AML-193 (cell line): ENCODE results near the gene MAGEA2.
"Not testable (repeated sequence)": the region's sequence is repeated elsewhere in the genome, so short reads cannot be mapped to it uniquely, and the experiment has no call there.

ENCODE experiments used
- DNase-seq, 2 experiments: peaks; one replicate each; lab custom pipeline; 2025; lab: John Stamatoyannopoulos, UW

Gene MAGEA2

DNA sequence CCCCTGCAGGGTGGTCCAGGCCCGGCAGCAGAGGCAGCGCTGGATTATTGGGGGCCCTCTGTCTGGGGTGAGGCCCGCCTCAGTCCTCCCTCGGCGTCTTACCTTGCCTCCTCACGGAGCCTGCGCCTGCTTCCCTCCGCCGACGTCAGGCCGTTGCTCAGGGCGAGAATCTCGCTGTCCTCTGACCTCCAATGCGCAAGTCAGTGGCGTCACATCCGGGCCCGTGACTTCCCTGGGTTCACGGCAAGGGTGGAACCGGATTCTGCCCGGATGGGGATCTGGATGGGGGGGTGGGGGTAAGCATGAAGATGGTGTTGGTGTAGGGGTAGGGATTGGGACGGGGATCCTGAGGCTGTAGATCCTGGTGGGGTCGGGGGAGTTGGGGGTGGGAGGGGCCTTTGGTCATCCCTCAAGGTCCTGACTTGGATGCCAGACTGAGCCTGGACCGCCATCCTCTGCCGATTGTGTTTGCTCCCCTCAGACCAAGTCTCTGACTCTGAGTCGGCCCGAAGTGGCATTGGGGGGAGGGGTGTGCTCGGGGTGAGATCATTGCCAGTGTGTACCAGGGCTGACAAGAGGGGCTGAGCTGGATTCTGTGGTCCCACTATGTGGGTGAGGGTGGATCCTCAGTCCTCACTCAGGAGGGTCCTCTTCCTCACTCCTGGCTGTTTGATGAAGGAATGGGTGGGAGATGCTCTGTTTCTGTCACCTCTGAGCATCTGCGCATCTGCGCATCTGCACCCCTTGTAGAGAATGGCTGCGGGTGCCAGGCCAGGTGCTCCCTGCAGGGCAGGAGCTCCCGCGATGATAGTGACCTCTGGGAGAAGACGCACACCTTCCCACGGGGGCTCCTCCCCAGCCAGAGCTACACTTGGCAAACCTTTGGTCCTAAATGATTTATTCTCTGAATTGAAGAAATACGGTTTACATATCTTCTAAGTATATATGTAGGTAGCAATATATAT lies at the start of gene MAGEA2:
Gene MAGEA2 (minus strand): TSS at position 157 of the 965 bp plus-strand sequence. CDS start 2,479 bp downstream, outside the sequence.
- DNase-seq: not testable (repeated sequence)

- DNase-seq: no peak
Observed at GRCh38 chrX:152798945-152799344, 45.3 kb upstream of the MAGEA2 start.

GRCh38 chrX:152787062-152787461 lies 33.4 kb upstream of the MAGEA2 start:
- not testable (repeated sequence) for DNase-seq

DNA sequence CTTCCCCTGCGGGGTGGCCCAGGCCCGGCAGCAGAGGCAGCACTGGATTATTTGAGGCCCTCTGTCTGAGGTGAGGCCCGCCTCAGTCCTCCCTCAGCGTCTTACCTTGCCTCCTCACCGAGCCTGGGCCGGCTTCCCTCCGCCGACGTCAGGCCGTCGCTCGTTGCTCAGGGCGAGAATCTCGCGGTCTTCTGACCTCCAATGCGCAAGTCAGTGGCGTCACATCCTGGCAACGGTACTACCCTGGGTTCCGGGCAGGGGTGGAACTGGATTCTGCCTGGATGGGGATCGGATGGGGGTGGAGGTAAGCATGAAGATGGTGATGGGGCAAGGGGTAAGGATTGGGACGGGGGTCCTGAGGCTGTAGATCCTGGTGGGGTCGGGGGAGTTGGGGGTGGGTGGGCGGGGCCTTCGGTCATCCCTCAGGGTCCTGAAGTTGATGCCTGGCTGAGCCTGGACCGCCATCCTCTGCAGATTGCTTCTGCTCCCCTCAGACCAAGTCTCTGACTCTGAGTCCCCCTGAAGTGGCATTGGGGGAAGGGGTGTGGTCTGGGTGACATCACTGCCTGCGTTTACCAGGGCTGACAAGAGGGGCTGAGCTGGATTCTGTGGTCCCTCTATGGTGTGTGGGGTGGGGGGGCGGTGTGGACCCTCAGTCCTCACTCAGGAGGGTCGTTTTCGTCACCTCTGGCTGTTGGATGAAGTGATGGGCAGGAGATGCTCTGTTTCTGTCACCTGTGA lies 16.1 kb upstream of the MAGEA2 start, which contains the start of gene MAGEA6:
Gene MAGEA6 (minus strand): TSS at position 141 of the 741 bp plus-strand sequence. CDS start 2,039 bp downstream, outside the sequence.
- DNase-seq: not testable (repeated sequence)

- not testable (repeated sequence) for DNase-seq
Observed at GRCh38 chrX:152766562-152766961, 12.9 kb upstream of the MAGEA2 start.

DNA sequence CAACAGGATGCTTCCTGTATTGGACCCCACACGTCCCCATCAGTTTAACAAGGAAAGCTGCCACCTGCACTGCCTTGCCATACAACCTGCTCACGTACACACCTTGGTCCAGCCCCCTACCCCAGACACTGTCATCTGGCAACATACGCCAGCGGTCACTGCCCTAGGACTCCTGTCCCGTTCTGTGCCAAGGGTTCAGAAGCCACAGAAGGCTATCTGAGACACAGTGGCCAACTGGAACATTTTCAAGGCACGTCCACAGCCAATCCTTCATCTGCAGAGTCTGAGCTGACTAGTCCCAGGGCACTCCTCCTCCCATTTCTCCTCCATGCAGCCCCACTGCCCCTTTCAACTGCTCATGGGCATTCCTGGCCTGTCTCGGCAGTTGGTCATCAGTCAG lies 7.9 kb upstream of the MAGEA2 start:
- DNase-seq: not testable (repeated sequence)

- not testable (repeated sequence) for DNase-seq
Observed at GRCh38 chrX:152759544-152759943, 5.9 kb upstream of the MAGEA2 start.

GRCh38 chrX:152758918-152759317 lies 5.3 kb upstream of the MAGEA2 start, which contains the start of gene CSAG3:
Gene CSAG3 (plus strand): TSS chrX:152759218.
- not testable (repeated sequence) for DNase-seq

- not testable (repeated sequence) for DNase-seq
Observed at GRCh38 chrX:152754871-152755270, 1.2 kb upstream of the MAGEA2 start.

DNA sequence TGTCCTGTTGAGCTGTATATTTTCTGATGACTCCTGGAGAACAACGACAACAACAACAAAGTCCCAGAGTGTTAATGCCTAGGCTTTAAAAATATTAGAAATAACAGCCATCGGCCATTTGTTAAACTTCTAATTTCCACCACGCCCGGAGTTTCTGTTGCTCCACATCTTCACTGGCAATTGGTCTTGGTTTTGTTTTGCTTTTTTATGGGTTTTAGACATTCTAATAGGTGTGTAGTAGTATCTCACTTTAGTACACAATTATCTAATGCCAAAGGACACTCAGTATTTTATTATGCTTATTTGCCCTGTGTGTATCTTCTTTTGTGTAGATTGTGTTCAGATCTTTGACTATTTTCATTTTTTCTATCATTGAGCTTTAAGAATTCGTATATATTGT lies 15.1 kb downstream of the MAGEA2 start:
- DNase-seq: no peak

- DNase-seq: not testable (repeated sequence)
Observed at GRCh38 chrX:152736528-152736927, 17.1 kb downstream of the MAGEA2 start.

GRCh38 chrX:152735860-152736511 lies 17.7 kb downstream of the MAGEA2 start:
- DNase-seq: no peak

GRCh38 chrX:152735101-152735500 lies 18.5 kb downstream of the MAGEA2 start:
- DNase-seq: no peak

DNA sequence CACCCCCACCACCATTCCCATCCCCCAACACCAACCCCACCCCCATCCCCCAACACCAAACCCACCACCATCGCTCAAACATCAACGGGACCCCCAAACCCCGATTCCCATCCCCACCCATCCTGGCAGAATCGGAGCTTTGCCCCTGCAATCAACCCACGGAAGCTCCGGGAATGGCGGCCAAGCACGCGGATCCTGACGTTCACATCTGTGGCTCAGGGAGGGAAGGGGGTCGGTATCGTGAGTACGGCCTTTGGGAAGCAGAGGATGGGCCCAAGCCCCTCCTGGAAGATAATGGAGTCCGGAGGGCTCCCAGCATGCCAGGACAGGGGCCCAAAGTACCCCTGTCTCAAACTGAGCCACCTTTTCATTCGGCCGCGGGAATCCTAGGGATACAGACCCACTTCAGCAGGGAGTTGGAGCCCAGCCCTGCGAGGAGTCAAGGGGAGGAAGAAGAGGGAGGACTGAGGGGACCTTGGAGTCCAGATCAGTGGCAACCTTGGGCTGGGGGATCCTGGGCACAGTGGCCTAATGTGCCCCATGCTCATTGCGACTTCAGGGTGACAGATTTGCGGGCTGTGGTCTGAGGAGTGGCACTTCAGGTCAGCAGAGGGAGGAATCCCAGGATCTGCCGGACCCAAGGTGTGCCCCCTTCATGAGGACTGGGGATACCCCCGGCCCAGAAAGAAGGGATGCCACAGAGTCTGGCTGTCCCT lies 19.3 kb downstream of the MAGEA2 start:
- not testable (repeated sequence) for DNase-seq

DNA sequence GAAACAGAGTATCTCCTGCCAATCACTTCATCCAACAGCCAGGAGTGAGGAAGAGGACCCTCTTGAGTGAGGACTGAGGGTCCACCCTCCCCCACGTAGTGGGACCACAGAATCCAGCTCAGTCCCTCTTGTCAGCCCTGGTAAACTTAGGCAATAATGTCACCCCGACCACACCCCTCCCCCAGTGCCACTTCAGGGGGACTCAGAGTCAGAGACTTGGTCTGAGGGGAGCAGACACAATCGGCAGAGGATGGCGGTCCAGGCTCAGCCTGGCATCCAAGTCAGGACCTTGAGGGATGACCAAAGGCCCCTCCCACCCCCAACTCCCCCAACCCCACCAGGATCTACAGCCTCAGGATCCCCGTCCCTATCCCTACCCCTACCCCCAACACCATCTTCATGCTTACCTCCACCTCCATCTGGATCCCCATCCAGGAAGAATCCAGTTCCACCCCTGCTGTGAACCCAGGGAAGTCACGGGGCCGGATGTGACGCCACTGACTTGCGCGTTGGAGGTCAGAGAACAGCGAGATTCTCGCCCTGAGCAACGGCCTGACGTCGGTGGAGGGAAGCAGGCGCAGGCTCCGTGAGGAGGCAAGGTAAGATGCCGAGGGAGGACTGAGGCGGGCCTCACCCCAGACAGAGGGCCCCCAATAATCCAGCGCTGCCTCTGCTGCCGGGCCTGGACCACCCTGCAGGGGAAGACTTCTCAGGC lies 20.2 kb downstream of the MAGEA2 start, which contains the start of the genes CSAG1 and MAGEA12:
Gene CSAG1 (minus strand): TSS at position 461 of the 715 bp plus-strand sequence. CDS start 1,261 bp downstream, outside the sequence.
Gene MAGEA12 (plus strand): TSS at position 497 of the 715 bp plus-strand sequence. CDS start 2,405 bp downstream, outside the sequence.
- DNase-seq: no peak

- DNase-seq: no peak
Observed at GRCh38 chrX:152725409-152725808, 28.2 kb downstream of the MAGEA2 start.

DNA sequence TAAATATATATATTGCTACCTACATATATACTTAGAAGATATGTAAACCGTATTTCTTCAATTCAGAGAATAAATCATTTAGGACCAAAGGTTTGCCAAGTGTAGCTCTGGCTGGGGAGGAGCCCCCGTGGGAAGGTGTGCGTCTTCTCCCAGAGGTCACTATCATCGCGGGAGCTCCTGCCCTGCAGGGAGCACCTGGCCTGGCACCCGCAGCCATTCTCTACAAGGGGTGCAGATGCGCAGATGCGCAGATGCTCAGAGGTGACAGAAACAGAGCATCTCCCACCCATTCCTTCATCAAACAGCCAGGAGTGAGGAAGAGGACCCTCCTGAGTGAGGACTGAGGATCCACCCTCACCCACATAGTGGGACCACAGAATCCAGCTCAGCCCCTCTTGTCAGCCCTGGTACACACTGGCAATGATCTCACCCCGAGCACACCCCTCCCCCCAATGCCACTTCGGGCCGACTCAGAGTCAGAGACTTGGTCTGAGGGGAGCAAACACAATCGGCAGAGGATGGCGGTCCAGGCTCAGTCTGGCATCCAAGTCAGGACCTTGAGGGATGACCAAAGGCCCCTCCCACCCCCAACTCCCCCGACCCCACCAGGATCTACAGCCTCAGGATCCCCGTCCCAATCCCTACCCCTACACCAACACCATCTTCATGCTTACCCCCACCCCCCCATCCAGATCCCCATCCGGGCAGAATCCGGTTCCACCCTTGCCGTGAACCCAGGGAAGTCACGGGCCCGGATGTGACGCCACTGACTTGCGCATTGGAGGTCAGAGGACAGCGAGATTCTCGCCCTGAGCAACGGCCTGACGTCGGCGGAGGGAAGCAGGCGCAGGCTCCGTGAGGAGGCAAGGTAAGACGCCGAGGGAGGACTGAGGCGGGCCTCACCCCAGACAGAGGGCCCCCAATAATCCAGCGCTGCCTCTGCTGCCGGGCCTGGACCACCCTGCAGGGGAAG lies 39.5 kb downstream of the MAGEA2 start, which contains the start of gene MAGEA2B:
Gene MAGEA2B (plus strand): TSS at position 814 of the 973 bp plus-strand sequence. CDS start 2,479 bp downstream, outside the sequence.
- DNase-seq: not testable (repeated sequence)

DNA sequence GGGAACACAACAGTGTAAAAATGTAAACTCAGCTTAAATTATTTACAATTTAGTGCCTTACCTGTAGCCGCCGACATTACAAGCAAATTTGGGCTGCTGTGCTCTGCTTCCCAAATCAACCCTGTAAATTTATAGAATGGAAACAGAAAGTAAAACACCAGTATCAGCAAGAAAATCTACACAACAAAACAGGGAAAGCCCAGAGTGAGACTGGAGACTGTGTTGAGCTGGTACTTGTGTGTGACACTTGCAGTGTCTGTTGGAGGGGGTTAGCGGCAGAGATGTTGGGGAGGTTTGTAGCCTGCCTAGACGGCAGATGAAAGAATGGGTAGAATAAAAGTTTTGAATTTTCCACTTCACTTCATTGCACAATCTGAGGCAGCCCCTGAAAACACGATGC lies 40.4 kb downstream of the MAGEA2 start:
- not testable (repeated sequence) for DNase-seq

DNA sequence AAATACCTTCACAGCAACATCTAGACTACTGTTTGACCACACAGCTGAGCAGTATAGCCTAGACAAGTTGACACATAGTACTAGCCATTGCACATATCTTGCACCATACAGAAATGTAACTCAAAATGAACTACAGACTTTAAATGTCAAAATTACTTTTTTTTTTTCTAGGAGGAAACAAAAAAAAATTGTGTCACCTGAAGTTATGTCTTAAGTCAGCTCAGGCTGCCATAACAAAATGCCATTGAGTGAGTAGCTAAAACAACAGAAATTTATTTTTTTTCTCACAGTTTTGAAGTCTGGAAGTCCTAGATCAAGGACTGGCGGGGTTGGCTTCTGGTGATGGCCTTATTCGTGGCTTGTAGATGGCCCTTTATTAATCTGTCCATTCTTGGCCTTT lies 44.5 kb downstream of the MAGEA2 start, which contains the start of gene CSAG2:
Gene CSAG2 (minus strand): TSS at position 101 of the 400 bp plus-strand sequence. CDS start 161 bp downstream, outside the sequence.
- DNase-seq: not testable (repeated sequence)
